C4-2B (cell line): Measurements from ENCODE around the gene GSTO1.

Experiments
- ZFX ChIP-seq: fragments of 450-650 bp; IDR thresholded peaks from 2 replicates; pipeline ENCODE4 v1.6.1; 2017
- TF ChIP-seq, protein P1 (sequence below): fragments of 450-650 bp; conservative IDR thresholded peaks from 2 replicates; pipeline ENCODE4 v1.5.1; 2017; ENCODE audit warnings: mild to moderate bottlenecking

DNA sequence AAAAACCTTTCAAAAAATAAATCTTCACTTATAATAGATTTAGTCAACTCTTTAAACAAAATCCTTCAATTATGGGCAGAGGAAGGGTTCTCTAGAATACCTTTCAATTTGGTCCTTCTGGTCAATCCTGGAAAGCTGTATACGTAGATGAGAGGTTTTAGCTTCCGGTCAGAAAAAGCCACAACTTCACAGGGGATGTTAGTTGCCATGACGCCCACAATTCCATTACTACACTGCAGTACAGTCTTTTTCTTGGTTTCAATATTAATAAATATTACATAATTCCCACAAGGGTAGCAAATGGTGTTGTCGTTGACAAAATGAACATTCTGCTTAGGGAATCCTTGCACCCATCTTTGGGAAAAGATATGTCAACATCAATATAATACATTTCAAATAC, 24.2 kb upstream of the GSTO1 start:
- TF ChIP-seq, protein P1, sequence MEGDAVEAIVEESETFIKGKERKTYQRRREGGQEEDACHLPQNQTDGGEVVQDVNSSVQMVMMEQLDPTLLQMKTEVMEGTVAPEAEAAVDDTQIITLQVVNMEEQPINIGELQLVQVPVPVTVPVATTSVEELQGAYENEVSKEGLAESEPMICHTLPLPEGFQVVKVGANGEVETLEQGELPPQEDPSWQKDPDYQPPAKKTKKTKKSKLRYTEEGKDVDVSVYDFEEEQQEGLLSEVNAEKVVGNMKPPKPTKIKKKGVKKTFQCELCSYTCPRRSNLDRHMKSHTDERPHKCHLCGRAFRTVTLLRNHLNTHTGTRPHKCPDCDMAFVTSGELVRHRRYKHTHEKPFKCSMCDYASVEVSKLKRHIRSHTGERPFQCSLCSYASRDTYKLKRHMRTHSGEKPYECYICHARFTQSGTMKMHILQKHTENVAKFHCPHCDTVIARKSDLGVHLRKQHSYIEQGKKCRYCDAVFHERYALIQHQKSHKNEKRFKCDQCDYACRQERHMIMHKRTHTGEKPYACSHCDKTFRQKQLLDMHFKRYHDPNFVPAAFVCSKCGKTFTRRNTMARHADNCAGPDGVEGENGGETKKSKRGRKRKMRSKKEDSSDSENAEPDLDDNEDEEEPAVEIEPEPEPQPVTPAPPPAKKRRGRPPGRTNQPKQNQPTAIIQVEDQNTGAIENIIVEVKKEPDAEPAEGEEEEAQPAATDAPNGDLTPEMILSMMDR: no peak
- TF ChIP-seq ZFX: no peak
